SKM-1 (cell line): ENCODE results near the gene VSTM2B.
"Not testable (repeated sequence)": the region's sequence is repeated elsewhere in the genome, so short reads cannot be mapped to it uniquely, and the experiment has no call there.

Experiments used
- DNase-seq: peaks from one replicate; lab custom pipeline; 2025; ENCODE audit not compliant: unreplicated experiment; lab: John Stamatoyannopoulos, UW

VSTM2B gene

GRCh38 chr19:29525901-29526729 is at the start of gene VSTM2B:
Gene VSTM2B, plus strand, starts transcription at chr19:29525994. Its CDS starts 590 bp downstream, at chr19:29526584.
- no peak for DNase-seq

DNA sequence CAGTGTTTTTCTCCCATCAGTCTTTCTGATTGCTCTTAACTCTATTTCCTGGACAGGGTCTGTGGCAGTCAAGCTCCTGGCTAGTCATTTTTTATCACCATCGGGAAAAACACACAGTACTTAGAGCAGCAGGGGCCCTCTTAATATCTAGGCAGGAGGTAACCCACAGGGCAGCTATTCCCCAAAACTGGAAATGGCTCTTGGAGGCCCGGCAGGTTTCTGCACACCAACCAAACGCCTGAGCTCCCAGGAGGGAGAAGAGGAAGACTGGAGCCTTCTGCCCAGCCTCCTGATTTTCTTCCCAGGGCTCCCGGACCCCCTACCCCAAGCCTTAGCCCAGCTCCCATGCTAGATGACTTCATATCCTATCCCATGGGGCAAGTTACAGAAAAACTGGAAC is 49.3 kb upstream of the VSTM2B start:
- DNase-seq, result no peak

DNA sequence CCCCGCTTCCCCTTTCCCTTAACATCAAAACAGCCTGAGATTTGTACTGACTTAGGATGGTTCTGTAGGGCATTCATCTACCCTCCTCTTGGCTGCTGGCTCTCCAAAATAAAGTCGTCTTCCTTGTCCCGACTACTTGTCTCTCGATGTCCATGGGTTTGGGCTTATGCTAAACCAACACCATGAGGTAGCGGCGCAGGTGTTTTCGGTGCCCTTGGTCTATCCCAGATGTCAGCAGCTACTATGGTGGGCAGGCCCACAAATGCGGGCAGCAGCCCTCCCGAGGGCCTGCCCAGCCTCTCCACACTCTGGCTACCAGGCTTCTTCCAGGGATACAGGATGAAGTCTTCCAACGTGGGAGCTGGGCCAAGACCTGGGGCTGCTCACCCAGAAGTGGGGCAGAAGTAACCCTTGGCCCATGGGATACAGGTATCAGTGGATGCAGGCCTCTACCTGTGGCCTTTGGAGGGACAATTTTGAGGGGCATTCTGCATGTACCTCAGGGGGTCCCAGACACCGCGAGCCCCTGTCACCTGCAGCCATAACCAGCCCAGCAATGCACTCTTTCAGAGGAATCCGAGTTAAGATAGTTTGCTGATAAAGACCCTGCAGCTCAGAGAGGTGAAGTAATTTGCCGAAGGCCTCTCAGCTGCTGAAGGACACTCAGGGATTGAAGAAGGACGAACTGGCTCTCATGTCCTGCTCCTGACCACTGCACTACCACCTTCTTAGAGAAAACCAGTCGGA is 47.8 kb upstream of the VSTM2B start:
- DNase-seq, result no peak

DNA sequence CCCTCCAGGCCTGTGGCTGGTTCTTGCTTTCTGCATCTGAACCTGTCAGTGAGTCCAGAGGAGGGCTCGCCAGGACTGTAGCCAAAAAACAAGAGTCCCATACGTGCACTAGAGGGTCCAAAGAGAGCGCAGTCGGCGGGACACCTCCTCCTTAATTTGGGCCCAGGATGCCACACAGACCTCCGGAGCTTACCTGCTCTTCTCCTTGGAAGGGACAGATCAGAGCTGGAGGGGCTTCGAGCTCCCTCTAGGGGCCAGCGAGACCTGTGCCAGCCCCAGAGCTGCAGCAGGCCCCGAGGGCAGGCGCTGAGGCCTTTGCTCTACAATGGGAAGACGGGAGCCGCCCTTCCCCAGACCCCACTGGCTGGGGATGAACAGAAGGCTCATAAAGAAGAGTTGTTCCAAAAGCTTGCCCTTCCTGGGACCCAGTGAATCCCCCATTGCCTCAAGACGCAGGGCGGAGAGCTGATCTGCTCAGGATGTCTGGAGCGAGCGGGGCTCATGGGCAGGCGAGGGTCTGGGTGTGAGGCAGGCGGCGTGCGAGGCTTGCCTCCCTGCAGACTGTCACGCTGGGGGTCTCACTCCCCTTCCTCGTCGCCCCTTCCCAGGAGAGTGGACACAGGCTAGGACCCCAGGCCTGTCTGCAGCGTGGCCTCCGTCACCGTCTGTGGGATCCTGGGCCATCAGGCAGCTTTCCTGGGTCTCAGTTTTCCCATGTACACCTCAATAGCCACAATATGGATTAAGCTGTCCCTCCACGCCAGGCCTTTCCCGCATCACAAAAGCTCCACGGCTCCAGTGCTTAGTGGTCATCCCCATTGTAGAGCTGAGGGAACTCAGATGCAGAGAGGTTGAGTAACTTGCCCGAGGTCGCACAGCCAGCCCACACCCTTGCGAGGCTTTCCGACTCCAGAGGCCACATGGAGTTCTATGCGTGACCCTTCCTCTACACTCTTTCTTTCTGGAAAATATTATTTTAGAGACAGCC is 46.9 kb upstream of the VSTM2B start:
- DNase-seq, result no peak

- DNase-seq, result no peak
Measured at GRCh38 chr19:29479941-29480340, 45.9 kb upstream of the VSTM2B start.

DNA sequence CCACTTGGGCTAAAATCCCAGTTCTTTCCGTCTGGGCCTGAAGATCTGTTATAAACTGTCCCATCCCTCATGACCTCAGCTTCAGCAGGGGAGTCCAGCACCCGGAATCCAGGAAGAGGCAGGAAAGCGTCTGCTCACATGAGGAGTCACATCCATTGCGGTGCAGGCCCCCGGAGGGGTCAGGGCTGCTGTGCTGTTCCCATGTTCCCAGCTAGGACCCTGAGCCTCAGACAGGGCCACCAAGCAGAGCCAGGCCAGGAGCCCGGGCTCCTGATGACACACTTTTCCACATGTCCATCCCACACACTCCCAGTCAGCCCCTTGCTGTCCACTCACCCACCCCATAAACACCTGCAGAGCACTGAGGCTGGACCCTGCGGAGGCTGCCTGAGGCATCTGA is 45.3 kb upstream of the VSTM2B start:
- no peak for DNase-seq

- DNase-seq, result no peak
Measured at GRCh38 chr19:29482855-29483640, 42.7 kb upstream of the VSTM2B start.

GRCh38 chr19:29483641-29483920 is 42.2 kb upstream of the VSTM2B start:
- no peak for DNase-seq

DNA sequence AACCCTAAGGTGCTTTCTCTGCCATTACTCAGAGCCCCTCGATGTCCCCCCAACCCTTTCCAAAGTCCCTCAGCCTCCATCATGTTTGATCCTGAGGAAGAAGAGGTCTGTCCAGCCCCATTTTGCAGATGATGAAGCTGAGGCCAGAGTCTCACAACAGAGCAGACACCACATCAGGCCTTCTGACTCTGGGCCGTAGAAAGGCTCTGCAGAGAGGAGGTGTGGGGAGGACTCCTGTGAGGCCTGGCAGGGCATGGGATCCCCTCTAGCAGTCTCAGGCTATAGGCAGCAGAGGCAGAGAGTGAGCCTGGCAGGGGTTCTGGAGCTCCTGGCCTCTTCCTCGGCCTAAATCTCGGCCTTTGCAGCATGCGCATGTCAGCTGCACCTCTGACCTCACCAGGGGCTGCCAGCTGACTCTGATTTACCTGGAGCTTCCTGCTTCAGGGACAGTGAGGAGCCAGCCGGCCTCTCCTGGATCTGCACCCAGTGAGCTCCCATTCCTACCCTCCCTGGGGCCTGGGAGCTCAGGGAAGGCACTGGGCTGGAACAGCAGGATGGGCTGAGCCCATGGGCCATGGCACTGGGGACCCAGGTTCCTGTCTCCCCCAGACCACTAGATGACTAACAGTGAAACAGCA is 41.7 kb upstream of the VSTM2B start:
- no peak for DNase-seq

DNA sequence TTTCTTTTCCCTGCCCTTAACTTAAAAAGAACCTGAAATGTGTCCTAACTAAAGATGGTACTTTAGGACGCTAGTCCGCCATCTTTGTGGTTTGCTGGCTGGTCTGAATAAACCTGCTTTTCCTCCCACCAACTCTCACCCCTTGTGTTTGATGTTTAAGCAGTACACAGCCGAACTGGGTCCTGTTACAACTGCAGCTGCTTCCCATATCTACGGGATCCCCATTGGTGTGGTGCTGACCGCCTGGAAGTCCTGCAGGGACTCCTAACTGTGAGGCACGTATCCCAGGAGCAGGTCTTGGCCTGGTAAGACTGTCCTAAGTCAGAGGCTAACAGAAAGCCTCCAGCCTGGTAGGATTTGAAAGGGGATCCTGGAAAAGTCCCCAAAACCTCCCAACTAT is 40.9 kb upstream of the VSTM2B start:
- DNase-seq, result no peak

- DNase-seq, result no peak
Measured at GRCh38 chr19:29485293-29485692, 40.5 kb upstream of the VSTM2B start.

DNA sequence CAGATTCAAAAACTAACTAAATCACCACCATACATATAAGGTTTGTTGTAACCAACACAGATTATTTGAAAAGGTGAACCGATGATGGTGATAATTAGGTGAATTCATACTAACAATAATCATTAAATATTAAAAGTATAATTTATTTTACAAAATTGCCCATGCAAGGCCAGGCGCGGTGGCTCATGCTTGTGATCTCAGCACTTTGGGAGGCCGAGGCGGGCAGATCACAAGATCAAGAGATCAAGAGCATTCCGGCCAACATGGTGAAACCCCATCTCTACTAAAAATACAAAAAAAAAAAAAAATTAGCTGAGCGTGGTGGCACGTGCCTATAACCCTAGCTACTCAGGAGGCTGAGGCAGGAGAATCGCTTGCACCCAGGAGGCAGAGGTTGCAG is 38.8 kb upstream of the VSTM2B start:
- not testable (repeated sequence) for DNase-seq

DNA sequence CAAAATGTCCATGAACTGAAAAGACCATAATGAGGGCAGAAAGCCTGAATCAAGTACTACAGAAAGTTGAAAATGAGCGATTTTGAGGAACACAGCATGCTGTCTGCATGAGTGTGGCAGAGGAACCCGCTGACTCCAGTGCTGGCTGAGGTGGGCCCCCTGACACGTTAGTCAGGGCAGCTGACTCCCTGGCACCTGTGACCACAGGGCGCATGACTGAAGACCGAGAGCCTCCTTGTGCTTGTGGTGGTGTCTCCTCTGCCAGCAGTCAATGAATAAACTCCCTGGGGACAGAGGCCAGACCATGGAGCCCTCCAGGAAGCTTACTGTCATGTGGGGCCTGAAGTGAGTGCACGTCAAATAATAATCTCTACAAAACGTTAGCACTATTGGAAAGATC is 38.4 kb upstream of the VSTM2B start:
- no peak for DNase-seq

DNA sequence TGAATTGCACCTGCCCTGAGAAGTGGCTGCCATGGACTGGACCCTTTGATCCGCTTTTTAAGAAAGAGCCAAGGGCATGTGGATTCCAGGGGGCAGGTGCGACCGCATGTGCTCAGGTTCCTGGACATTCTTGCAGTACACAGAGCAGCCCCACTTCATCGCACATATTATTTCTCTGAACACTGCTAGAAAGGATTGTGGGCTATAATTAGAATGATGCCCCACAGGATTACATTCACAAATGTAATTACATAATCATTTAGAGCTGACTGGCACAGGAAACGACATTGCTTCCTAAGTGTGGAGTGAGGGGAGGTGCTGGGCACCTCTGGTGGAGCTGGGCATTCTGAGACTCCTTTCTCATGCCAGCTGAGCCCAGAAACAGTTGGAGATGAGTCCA is 37.5 kb upstream of the VSTM2B start:
- no peak for DNase-seq

- no peak for DNase-seq
Measured at GRCh38 chr19:29489172-29489951, 36.4 kb upstream of the VSTM2B start.

GRCh38 chr19:29491491-29491890 is 34.3 kb upstream of the VSTM2B start:
- DNase-seq, result no peak

DNA sequence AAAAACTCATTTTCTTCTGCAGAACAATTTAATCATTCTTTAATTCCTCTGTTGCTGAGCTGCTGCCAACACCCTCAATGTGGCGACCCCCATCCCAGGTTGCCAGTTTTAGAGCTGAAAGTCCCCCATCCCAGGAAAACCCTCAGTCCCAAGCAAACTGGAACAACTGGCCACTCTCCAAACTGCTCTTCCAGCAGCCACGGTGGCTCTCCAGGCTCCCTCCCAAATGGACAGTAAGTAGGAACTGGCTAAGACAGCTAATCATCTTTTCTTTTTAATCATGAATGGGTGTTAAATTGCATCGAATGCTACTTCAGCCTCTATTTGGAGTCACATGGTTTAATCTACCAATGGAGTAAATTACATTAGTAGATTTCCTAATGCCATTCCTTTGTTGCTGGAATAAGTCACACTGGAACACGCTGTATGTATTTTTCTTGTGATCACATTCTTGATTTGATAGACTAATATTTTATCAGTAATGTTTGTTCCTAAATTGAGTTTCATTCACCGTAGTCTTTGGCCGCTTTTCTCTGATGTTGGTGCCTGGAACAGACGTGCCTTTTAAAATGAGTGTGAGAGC is 33.7 kb upstream of the VSTM2B start:
- DNase-seq, result no peak

GRCh38 chr19:29492769-29493168 is 33.0 kb upstream of the VSTM2B start:
- DNase-seq, result no peak

DNA sequence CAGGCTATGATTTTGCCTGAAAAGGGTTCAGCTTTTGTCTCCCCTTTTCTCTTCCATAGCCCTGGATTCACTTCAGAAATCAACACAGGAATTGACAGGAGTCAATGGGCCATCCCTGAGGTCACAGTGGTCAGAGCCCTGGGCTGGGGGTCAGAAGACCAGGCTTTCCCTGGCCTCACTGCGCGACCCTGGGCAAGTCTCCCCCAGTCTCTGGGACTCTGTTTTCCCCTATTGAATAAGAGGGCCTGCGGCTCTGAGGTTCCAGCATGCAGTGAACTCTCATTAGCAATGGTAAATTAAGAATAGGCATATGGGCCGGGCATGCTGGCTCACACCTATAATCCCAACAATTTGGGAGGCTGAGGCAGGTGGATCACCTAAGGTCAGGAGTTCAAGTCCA is 30.7 kb upstream of the VSTM2B start:
- DNase-seq, result no peak
